Uterus (tissue), 4 donors: Measurements from ENCODE around the gene ZCRB1. TPM values are rescaled to one million over a fixed set of nuclear protein-coding genes. Genes with fewer than 3 reads are reported as not detected.
"Not testable (repeated sequence)": the region's sequence is repeated elsewhere in the genome, so short reads cannot be mapped to it uniquely, and the experiment has no call there.

Experiments
- DNase-seq, 2 donors: peaks; one replicate each; pipeline ENCODE4 v3.0.0-alpha.2; 2019 to 2020
- H3K27ac ChIP-seq, 2 donors: fragments of 200-600 bp; sonication (generic); 1 replicate in 1 of 2; 2 replicates in 1 of 2; pipeline ENCODE4 v1.5.1; 2016 to 2018
- H3K27me3 ChIP-seq, 2 donors: fragments of 200-600 bp; sonication (generic); one replicate each; pipeline ENCODE4 v1.5.1; 2018 to 2019; ENCODE audit warnings: control low read depth in 1 of 2
- H3K36me3 ChIP-seq, 2 donors: fragments of 200-600 bp; sonication (generic); one replicate each; pipeline ENCODE4 v1.5.1; 2019; ENCODE audit warnings: control low read depth in 1 of 2
- H3K4me1 ChIP-seq, 2 donors: fragments of 200-600 bp; sonication (generic); one replicate each; pipeline ENCODE4 v1.5.1; 2018 to 2019; ENCODE audit warnings: control low read depth in 1 of 2
- H3K4me3 ChIP-seq, 2 donors: fragments of 200-600 bp; sonication (generic); 1 replicate in 1 of 2; 2 replicates in 1 of 2; pipeline ENCODE4 v1.5.1; 2018 to 2019; ENCODE audit warnings: mild to moderate bottlenecking in 1 of 2
- H3K9me3 ChIP-seq, 2 donors: fragments of 200-600 bp; sonication (generic); one replicate each; pipeline ENCODE4 v1.5.1; 2019; ENCODE audit warnings: control low read depth in 1 of 2
- POLR2A ChIP-seq, 2 donors: fragments of 450-650 bp; IDR thresholded peaks; one replicate each; pipeline ENCODE4 v1.6.1; 2016; ENCODE audit warnings: antibody characterized with exemption in 2 of 2, mild to moderate bottlenecking in 1 of 2, moderate library complexity in 1 of 2
- intact Hi-C: fragments of 100-400 bp; cut with DNase I; formaldehyde crosslinking; loops from one replicate; pipeline ENCODE4 v1.15.1; 2023; ENCODE audit warnings: low total_unique reads
- total RNA-seq, 4 donors: library from RNA; depleted of rRNA in 3 of 4; stranded (reverse); fragments of >200 nt in 3 of 4; gene quantifications; one replicate each; pipeline versions ENCODE4 v1.1.0 to v1.2.4, GENCODE V29; 2014 to 2023
- TF ChIP-seq, protein P1 (sequence below), 4 experiments: fragments of 200-600 bp in 2 of 4; fragments of 450-650 bp in 2 of 4; sonication (generic) in 2 of 4; IDR thresholded peaks; one replicate each; pipeline ENCODE4 v1.5.1; 2016 to 2019; ENCODE audit warnings: antibody characterized with exemption in 4 of 4, mild to moderate bottlenecking in 2 of 4, moderate library complexity in 1 of 4
- donor health status: DM: yes; HTN: yes; CAD: no.

Gene ZCRB1
- total RNA-seq, 4 donors from 2014 or later: 19.8 to 44.1 (median 29.4) TPM

DNA sequence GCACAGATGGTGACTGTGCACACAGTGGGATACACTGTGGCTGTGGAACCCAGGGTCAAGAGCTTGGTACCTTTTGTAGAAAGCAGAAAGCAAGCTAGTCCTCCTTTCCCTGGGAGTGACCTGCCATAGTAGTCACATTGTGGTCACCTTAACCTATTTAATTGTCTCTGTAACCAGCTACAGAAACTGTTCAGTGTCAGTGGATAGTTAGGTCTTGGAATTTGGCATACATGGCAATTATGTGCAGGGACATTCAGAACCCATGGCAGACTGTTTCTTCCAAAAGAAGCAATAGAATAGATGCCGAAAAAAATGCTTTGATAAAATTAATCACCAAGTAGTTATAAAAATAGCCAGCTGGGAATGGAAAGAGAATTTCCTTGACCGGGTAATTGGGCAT lies 30.4 kb upstream of the ZCRB1 start:
- TF ChIP-seq, protein P1, sequence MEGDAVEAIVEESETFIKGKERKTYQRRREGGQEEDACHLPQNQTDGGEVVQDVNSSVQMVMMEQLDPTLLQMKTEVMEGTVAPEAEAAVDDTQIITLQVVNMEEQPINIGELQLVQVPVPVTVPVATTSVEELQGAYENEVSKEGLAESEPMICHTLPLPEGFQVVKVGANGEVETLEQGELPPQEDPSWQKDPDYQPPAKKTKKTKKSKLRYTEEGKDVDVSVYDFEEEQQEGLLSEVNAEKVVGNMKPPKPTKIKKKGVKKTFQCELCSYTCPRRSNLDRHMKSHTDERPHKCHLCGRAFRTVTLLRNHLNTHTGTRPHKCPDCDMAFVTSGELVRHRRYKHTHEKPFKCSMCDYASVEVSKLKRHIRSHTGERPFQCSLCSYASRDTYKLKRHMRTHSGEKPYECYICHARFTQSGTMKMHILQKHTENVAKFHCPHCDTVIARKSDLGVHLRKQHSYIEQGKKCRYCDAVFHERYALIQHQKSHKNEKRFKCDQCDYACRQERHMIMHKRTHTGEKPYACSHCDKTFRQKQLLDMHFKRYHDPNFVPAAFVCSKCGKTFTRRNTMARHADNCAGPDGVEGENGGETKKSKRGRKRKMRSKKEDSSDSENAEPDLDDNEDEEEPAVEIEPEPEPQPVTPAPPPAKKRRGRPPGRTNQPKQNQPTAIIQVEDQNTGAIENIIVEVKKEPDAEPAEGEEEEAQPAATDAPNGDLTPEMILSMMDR (IDR thresholded peaks at IDR 0.05): no peak
- Histone ChIP-seq H3K4me1 (no peaks in the 10 kb centered on the region), H3K27me3 (no peaks in the 10 kb centered on the region), H3K9me3 (no peaks in the 10 kb centered on the region), H3K36me3 (no peaks in the 10 kb centered on the region), H3K4me3 (no peak overlapping the region), H3K27ac (no peak overlapping the region)
- intact Hi-C loops: no loop called here
- no peak for DNase-seq

DNA sequence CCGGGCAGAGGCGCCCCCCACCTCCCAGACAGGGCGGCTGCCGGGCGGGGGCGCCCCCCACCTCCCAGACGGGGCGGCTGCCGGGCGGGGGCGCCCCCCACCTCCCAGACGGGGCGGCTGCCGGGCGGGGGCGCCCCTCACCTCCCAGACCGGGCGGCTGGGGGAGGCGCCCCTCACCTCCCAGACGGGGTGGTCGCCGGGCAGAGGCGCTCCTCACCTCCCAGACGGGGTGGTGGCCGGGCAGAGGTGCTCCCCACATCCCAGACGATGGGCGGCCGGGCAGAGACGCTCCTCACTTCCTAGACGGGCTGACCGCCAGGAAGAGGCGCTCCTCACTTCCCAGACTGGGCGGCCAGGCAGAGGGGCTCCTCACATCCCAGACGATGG lies 24.1 kb upstream of the ZCRB1 start:
- H3K4me1 ChIP-seq, H3K4me3 ChIP-seq, H3K36me3 ChIP-seq, DNase-seq, intact Hi-C loops, H3K27me3 ChIP-seq, H3K27ac ChIP-seq, H3K9me3 ChIP-seq: not testable (repeated sequence)

DNA sequence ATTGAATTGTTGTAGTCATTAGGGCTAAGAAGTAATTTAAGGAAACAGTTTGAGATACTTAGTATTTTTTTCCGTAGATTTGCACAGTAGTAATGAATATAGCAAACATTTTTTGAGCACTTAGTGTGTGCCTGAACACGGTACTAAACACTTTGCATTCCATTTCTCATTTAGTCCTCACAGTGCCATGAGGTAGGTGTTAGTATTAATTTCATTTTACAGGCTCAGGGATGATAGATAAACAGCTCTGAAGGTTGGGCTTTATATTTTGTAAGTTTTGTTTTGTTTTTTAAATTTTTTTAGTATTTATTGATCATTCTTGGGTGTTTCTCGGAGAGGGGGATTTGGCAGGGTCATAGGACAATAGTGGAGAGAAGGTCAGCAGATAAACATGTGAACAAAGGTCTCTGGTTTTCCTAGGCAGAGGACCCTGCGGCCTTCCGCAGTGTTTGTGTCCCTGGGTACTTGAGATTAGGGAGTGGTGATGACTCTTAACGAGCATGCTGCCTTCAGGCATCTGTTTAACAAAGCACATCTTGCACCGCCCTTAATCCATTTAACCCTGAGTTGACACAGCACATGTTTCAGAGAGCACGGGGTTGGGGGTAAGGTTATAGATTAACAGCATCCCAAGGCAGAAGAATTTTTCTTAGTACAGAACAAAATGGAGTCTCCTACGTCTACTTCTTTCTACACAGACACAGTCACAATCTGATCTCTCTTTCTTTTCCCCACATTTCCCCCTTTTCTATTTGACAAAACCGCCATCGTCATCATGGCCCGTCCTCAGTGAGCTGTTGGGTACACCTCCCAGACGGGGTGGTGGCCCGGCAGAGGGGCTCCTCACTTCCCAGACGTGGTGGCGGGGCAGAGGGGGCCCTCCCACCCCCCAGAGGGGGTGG lies 23.5 kb upstream of the ZCRB1 start:
- DNase-seq, H3K27me3 ChIP-seq, H3K27ac ChIP-seq, H3K36me3 ChIP-seq, H3K4me3 ChIP-seq, H3K9me3 ChIP-seq, H3K4me1 ChIP-seq, intact Hi-C loops: not testable (repeated sequence)

- H3K4me3 ChIP-seq: no peak overlapping the region
- intact Hi-C loops: no loop called here
- no peaks in the 10 kb centered on the region for H3K27me3 ChIP-seq
- H3K4me1 ChIP-seq: no peaks in the 10 kb centered on the region
- no peaks in the 10 kb centered on the region for H3K36me3 ChIP-seq
- no peak for DNase-seq
- no peak overlapping the region for H3K27ac ChIP-seq
- no peaks in the 10 kb centered on the region for H3K9me3 ChIP-seq
- TF ChIP-seq, protein P1 (IDR thresholded peaks at IDR 0.05): no peak
- TF ChIP-seq POLR2A (IDR thresholded peaks at IDR 0.05): no peak
These were observed 20.6 kb upstream of the ZCRB1 start for GRCh38 chr12:42346403-42347002.

DNA sequence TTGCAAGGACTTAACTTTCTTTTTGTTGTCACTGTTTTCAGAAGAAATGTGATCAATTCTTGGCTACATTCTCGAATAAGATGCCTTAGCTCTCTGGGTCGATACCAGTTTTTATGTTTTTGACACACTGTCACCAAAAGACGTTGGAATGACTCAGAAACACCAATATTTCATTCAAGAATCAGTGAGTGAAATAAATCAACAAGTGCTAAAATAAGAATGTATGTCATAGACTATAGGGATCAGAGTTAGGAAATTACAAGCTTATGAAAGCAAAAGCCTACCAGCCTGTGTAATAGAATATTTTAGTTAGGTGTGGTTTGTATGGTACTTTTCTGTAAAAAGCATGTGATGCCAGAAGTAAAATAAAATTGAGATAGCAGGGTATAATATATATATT lies 17.8 kb upstream of the ZCRB1 start:
- Histone ChIP-seq H3K27me3 (no peaks in the 10 kb centered on the region), H3K9me3 (no peaks in the 10 kb centered on the region), H3K4me3 (no peak overlapping the region), H3K4me1 (no peaks in the 10 kb centered on the region), H3K36me3 (no peaks in the 10 kb centered on the region), H3K27ac (no peak overlapping the region)
- intact Hi-C loops: no loop called here
- no peak for TF ChIP-seq POLR2A (IDR thresholded peaks at IDR 0.05)
- TF ChIP-seq, protein P1 (IDR thresholded peaks at IDR 0.05): no peak
- no peak for DNase-seq

- intact Hi-C loops: no loop called here
These were observed 16.1 kb upstream of the ZCRB1 start for GRCh38 chr12:42342028-42342427.

More at GRCh38 chr12:42342028-42342427, 16.1 kb upstream of the ZCRB1 start:
- H3K9me3 ChIP-seq: no peaks in the 10 kb centered on the region
- DNase-seq: no peak
- no peak overlapping the region for H3K27ac ChIP-seq
- no peak overlapping the region for H3K4me3 ChIP-seq
- no peaks in the 10 kb centered on the region for H3K36me3 ChIP-seq
- no peaks in the 10 kb centered on the region for H3K4me1 ChIP-seq
- no peaks in the 10 kb centered on the region for H3K27me3 ChIP-seq
- TF ChIP-seq POLR2A (IDR thresholded peaks at IDR 0.05): no peak
- TF ChIP-seq, protein P1 (IDR thresholded peaks at IDR 0.05): no peak
